Astrocyte of the cerebellum (primary cell): ENCODE measurements around the gene ITFG2.

ENCODE experiments used
- DNase-seq: peaks from one replicate; pipeline ENCODE4 v3.0.0-alpha.2; 2011; ENCODE audit warnings: low read depth
- H3K4me3 ChIP-seq: 2 replicates; pipeline ENCODE4 v1.5.1; 2011; ENCODE audit warnings: mild to moderate bottlenecking, low read depth, low read length, moderate library complexity
- in situ Hi-C: cut with HindIII; loops from 2 replicates; pipeline ENCODE4 v1.10.0; 2017; ENCODE audit warnings: low sequenced_read_pairs
- TF ChIP-seq, protein P1 (sequence below): IDR thresholded peaks from 2 replicates; pipeline ENCODE4 v1.5.1; 2012; ENCODE audit warnings: low read length, low read depth, moderate library complexity, mild to moderate bottlenecking; ENCODE audit errors: missing control alignments

Gene ITFG2

GRCh38 chr12:2803635-2804392, 8.7 kb upstream of the ITFG2 start:
- no peak for DNase-seq
- TF ChIP-seq, protein P1, sequence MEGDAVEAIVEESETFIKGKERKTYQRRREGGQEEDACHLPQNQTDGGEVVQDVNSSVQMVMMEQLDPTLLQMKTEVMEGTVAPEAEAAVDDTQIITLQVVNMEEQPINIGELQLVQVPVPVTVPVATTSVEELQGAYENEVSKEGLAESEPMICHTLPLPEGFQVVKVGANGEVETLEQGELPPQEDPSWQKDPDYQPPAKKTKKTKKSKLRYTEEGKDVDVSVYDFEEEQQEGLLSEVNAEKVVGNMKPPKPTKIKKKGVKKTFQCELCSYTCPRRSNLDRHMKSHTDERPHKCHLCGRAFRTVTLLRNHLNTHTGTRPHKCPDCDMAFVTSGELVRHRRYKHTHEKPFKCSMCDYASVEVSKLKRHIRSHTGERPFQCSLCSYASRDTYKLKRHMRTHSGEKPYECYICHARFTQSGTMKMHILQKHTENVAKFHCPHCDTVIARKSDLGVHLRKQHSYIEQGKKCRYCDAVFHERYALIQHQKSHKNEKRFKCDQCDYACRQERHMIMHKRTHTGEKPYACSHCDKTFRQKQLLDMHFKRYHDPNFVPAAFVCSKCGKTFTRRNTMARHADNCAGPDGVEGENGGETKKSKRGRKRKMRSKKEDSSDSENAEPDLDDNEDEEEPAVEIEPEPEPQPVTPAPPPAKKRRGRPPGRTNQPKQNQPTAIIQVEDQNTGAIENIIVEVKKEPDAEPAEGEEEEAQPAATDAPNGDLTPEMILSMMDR: no peak
- in situ Hi-C loops: no loop called here
- H3K4me3 ChIP-seq: no peak overlapping the region

DNA sequence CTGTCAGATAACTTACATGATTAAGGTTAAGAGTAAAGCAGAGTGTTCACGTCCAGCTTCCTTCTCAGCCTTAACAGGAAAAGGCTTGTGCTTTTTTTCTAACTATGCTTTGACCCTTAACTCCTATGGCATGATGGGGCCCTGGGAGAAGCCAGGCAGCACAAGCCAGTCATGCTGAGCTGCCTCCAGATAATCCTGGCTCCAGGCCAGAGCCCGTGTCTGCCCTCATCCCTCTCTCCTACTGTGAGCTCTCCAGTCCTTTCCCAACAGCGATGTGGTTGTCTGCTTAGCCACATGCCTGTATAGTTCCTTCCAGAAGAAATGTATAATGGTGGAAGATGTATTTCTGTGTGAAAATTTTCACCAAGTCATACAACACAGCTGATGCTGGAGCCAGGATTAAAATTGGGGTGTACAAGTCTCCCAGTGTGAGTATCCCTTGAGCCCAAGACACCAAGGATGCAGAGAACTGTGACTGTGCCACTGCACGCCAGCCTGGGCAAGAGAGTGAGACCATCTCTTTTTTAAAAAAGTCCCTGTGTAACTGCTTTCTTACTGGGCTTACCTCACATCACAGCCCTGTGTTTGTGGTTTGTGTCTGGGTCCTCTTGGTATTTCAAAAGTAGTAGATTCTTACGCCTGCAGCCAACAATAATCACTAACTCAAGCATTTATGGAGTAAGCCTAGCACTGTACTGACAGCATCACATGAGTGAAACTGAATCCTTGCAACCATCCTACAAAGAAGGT, 7.9 kb upstream of the ITFG2 start:
- in situ Hi-C loops: no loop called here
- TF ChIP-seq, protein P1: no peak
- no peak overlapping the region for H3K4me3 ChIP-seq
- peak; percentile 60 for DNase-seq

DNA sequence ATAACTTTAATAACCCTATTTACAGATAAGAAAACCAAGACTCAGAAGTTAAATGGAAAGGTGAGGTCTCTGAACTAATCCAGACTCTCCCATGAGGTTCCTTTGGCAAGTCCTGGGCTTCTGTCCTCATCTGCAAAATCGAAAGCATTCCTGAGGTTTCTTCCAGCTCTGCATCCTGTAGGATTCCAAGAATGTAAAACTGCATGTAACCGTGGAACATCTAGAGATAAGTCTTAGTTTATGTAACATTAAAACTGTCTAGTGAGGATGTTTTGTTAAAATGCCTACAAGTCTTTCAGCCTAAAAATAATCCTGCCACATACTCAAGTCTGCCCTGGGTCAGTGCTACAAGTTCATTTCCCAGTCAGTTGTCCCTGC, 7.3 kb upstream of the ITFG2 start:
- TF ChIP-seq, protein P1: no peak
- H3K4me3 ChIP-seq: no peak overlapping the region
- in situ Hi-C loops: no loop called here
- no peak for DNase-seq

- TF ChIP-seq, protein P1: no peak
- no peak overlapping the region for H3K4me3 ChIP-seq
- no peak for DNase-seq
- in situ Hi-C loops: no loop called here
These were observed 5.8 kb upstream of the ITFG2 start for GRCh38 chr12:2806700-2807099.

DNA sequence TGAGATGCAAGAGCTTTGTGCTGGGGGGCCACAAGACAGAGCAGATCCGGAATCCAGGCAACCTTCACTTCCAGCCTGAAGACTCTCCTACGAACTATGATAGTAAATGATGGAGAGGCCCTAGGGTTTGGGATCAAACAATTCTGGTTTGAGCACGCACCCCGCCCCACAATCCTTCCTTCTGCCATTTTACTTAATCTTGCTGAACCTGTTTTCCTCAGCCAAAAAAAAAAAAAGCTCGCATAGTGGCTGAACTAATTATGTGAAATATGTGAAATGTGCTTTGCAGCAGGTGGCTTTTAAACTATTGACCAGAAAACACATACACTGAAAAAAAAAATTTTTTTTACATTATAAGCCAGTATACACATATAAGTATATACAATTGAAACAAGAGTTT, 667 bp upstream of the ITFG2 start:
- TF ChIP-seq, protein P1: no peak
- DNase-seq: no peak
- H3K4me3 ChIP-seq: peak overlapping the region; percentile 82
- in situ Hi-C loops: no loop called here

- TF ChIP-seq, protein P1: peak; percentile 84
- in situ Hi-C loops: no loop called here
- peak overlapping the region; percentile 82 for H3K4me3 ChIP-seq
- no peak for DNase-seq
These were observed 1.0 kb downstream of the ITFG2 start for GRCh38 chr12:2813214-2814185.
